ENCODE results near the gene GRAMD1B.

- TF ChIP-seq CTCF (conservative IDR thresholded peaks at IDR 0.05; ENCODE audit: low read length) (no peak), EZH2phosphoT487 (IDR thresholded peaks at IDR 0.05; ENCODE audit: borderline replicate concordance) (no peak)
Observed at GRCh38 chr11:123507043-123507442, 77.0 kb downstream of the GRAMD1B start.

Measured in Loucy (cell line).